Mesothelial cell of epicardium (in vitro differentiated cells): ENCODE data around the gene UGT1A9. TPM values are rescaled to one million over a fixed set of nuclear protein-coding genes. Genes with fewer than 3 reads are reported as not detected.
A peak's percentile ranks its signal among the peaks of the same experiment; 100 is the strongest.

Experiments
- DNase-seq, 2 experiments: peaks; one replicate each; pipeline ENCODE4 v3.0.0; 2021; ENCODE audit warnings: low spot score in 2 of 2; ENCODE audit not compliant: unreplicated experiment in 2 of 2
- H3K27ac Mint-ChIP-seq: 2 replicates; pipeline ENCODE4 v1.8.0; 2021; ENCODE audit warnings: mixed read lengths
- H3K27me3 Mint-ChIP-seq: 2 replicates; pipeline ENCODE4 v1.8.0; 2021; ENCODE audit warnings: low read depth, mixed read lengths
- H3K36me3 Mint-ChIP-seq: 2 replicates; pipeline ENCODE4 v1.8.0; 2021; ENCODE audit warnings: mixed read lengths
- H3K4me1 Mint-ChIP-seq: 2 replicates; pipeline ENCODE4 v1.8.0; 2021; ENCODE audit warnings: mixed read lengths
- H3K4me3 Mint-ChIP-seq: 2 replicates; pipeline ENCODE4 v1.8.0; 2021; ENCODE audit warnings: mild to moderate bottlenecking, moderate library complexity, mixed read lengths
- H3K9me3 Mint-ChIP-seq: 2 replicates; pipeline ENCODE4 v1.8.0; 2021; ENCODE audit warnings: mixed read lengths
- CTCF ChIP-seq: fragments of 200-600 bp; sonication (generic); IDR thresholded peaks from one replicate; pipeline ENCODE4 v1.5.0; 2021; ENCODE audit warnings: antibody characterized with exemption; ENCODE audit not compliant: unreplicated experiment
- total RNA-seq: library from RNA; stranded (reverse); gene quantifications from 3 replicates; pipeline ENCODE4 v1.2.1, GENCODE V29; 2021

UGT1A9 gene
- total RNA-seq, 1 donor from 2014 or later = not detected

GRCh38 chr2:233779722-233780121, 108.0 kb downstream of the UGT1A9 start:
- TF ChIP-seq CTCF = no peak

GRCh38 chr2:233780771-233781170, 109.1 kb downstream of the UGT1A9 start:
- Mint-ChIP-seq H3K27ac (no peak overlapping the region), H3K4me3 (no peak overlapping the region), H3K27me3 (peaks cover 5% of the 10 kb centered on the region), H3K4me1 (no peaks in the 10 kb centered on the region), H3K9me3 (peaks cover 49% of the 10 kb centered on the region), H3K36me3 (no peaks in the 10 kb centered on the region)
- no peak for DNase-seq
- TF ChIP-seq CTCF = no peak

More at GRCh38 chr2:233779722-233780121, 108.0 kb downstream of the UGT1A9 start:
- Mint-ChIP-seq H3K27ac (no peak overlapping the region), H3K4me3 (no peak overlapping the region), H3K9me3 (peaks cover 50% of the 10 kb centered on the region), H3K27me3 (peaks cover 5% of the 10 kb centered on the region), H3K4me1 (no peaks in the 10 kb centered on the region), H3K36me3 (no peaks in the 10 kb centered on the region)
- no peak for DNase-seq

- no peak overlapping the region for H3K4me3 Mint-ChIP-seq
- no peaks in the 10 kb centered on the region for H3K4me1 Mint-ChIP-seq
- H3K9me3 Mint-ChIP-seq = peaks cover 4% of the 10 kb centered on the region
- DNase-seq = peak in 1 of 2 experiments; percentile 16
- H3K27ac Mint-ChIP-seq = no peak overlapping the region
- no peak for TF ChIP-seq CTCF
- no peaks in the 10 kb centered on the region for H3K36me3 Mint-ChIP-seq
- peaks cover 16% of the 10 kb centered on the region for H3K27me3 Mint-ChIP-seq
Observed at GRCh38 chr2:233789554-233789953, 117.9 kb downstream of the UGT1A9 start.

GRCh38 chr2:233791151-233791882, 119.6 kb downstream of the UGT1A9 start:
- Mint-ChIP-seq H3K27ac (no peak overlapping the region), H3K4me3 (no peak overlapping the region), H3K36me3 (no peaks in the 10 kb centered on the region), H3K4me1 (no peaks in the 10 kb centered on the region), H3K9me3 (peaks cover 2% of the 10 kb centered on the region), H3K27me3 (peaks cover 16% of the 10 kb centered on the region)
- peak in 1 of 2 experiments; percentile 17 for DNase-seq
- TF ChIP-seq CTCF = no peak

GRCh38 chr2:233791883-233792329, 120.2 kb downstream of the UGT1A9 start:
- Mint-ChIP-seq H3K27ac (no peak overlapping the region), H3K27me3 (peaks cover 16% of the 10 kb centered on the region), H3K9me3 (no peaks in the 10 kb centered on the region), H3K4me1 (no peaks in the 10 kb centered on the region), H3K4me3 (no peak overlapping the region), H3K36me3 (no peaks in the 10 kb centered on the region)
- DNase-seq = peak in 1 of 2 experiments; percentile 36
- TF ChIP-seq CTCF = no peak
